Left cardiac atrium (tissue), 4 donors: Measurements from ENCODE around the gene HAUS7. TPM values are rescaled to one million over a fixed set of nuclear protein-coding genes. Genes with fewer than 3 reads are reported as not detected.

ENCODE experiments used
- ATAC-seq, 2 donors: fragments of 200-7000 bp; cut with Tn5 transposase; one replicate each; pipeline ENCODE4 v1.9.1; 2020; ENCODE audit warnings: mild to moderate bottlenecking in 2 of 2, moderate library complexity in 2 of 2
- DNase-seq: peaks from one replicate; pipeline ENCODE4 v3.0.0-alpha.2; 2020
- intact Hi-C, 2 donors: fragments of 100-400 bp; cut with DNase I; formaldehyde crosslinking; loops; one replicate each; pipeline versions ENCODE4 v1.14.1 to v1.15.1; 2022 to 2023
- long read RNA-seq: library from polyadenylated mRNA; unstranded; transcript quantifications from one replicate; pipeline ENCODE4 v2.0.0, GENCODE V29; 2021
- total RNA-seq, 2 donors: library from RNA; stranded (reverse); fragmentation: NEBNext Ultra II Directional; extraction: Animal tissue kit (Norgen Biotek cat#: 25700); gene quantifications; one replicate each; pipeline ENCODE4 v1.2.1, GENCODE V29; 2021
- donor health status: DM: no; HTN: yes; CAD: no.
- donor health status: DM: no; HTN: yes; CAD: no; lungs with severe emphysema.
- donor health status: DM: yes; HTN: yes; CAD: no.
- donor health status: Dilated cardiomyopathy.

The HAUS7 gene
- total RNA-seq, result 10 to 100 TPM; 15.8 to 22.2 TPM
- long read RNA-seq, transcript HAUS7-202 (10 exons, 1,363 nt), result major isoform, 24 of 24 reads
- long read RNA-seq, partial matches to known transcripts, result 0 of 24 reads
- long read RNA-seq, other reads (novel, unspliced or antisense), result 0 of 24 reads

DNA sequence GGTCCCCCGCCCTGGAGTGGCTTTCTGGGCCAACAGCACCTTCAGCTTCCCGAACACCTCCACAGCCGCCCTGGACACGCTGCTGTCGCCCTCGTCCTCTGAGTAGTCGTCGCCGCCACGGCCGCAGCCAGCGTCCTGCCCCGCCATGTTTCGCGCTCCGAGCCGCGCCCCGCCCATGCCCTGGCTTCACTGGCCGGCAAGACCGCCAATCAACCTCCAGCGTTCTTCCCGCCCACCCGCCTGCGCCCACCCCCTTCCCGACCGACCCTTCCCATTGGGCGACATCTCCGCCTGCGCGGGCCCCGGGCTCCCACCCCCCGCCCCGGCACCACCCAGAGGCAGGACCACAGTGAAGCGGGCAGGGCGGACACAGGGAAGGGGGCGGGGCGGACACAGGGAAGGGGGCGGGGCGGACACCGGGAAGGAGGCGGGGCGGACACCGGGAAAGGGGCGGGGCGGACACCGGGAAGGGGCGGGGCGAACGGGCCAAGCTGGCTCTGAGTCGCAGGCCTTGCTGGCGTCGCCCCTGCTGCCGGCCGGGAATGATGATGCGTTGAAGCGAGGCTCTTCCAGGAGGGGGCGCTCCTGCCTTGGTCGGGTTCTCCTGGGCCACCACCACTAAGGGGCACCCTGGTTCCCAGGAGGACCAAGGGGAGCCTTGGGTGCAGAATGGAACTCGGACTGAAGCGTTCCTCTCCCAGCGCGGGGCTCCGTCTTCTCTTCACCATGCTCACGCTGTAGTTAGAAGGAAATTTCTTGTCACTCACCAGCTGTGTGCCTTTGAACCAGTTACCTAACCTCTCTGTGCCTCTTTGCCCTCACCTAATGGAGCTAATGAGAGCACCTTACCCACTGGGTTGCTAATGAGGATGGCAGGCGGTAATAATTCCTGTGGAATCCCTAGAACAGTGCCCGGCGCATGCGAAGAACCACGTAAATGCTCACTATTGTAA, at the start of gene HAUS7:
Gene HAUS7, minus strand, starts transcription at position 166 of the 953 bp plus-strand sequence. Its CDS starts 19 bp downstream, at position 147.
- intact Hi-C loops, result loop anchor here in 1 of 2 donors (5.0 kb wide), 1 partner anchor 37 kb away; no protein-coding TSS in a partner anchor
- peak; percentile 87 for DNase-seq
- peak; percentile 89 to 92 for ATAC-seq

DNA sequence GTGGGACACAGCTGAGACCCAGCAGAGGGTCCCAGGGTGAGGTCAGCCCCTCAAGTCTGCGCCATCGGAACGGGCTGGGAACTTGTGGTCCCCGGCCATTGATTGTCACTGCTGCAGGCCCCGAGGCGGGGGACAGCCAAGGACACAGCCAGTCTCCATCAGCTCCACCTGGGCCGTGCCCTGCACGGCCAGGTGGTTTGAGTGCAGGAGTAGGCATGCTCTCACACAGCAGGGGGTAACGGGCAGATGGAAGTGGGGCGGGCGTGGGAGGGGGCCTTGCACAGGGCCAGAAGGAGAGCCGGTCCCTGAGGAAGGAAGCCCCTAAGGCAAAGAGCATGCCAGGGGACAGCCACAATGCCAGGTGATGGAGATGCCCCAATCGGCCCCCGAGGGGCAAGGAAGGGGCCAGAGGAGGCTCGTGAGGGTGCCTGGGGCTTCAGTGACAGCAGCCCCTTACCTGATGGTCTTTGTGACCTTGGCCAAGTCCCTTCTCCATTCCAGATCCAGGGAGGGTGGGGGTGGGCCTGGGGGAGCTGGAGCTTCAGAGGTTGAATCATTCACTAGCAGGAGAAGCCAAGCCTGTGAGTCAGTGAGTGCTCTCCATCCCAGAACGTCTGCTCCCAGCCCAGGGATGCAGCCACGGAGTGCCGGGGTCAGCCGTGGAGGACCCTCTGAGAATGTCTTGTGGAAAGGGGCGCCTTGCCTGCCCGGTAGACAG, 49.4 kb upstream of the HAUS7 start:
- intact Hi-C loops, result no loop called here
- ATAC-seq (peak in 1 of 2 donors; percentile 43), DNase-seq (no peak)

- intact Hi-C loops, result no loop called here
- DNase-seq (no peak), ATAC-seq (no peak)
These were observed 47.8 kb upstream of the HAUS7 start for GRCh38 chrX:153517946-153518834.

DNA sequence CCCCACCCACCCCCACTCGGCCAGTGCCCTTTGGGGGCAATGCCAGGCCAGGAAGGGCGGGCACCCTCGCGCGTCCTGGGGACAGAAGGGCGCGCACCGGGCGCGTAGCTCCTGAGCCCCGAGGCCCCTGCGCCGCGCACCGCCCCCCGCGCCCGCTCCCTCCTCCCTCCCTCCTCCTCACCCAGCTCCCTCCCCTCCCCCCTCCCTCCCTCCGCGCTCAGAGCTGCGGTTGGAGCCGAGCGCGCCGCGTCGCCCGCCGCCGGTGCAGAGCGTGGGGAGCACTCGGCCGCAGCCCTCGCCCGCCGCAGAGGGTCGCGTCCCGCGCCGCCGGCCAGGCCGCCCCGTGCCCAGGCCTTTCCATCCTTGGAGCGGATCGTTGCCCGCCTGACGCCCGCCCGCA, 47.0 kb upstream of the HAUS7 start, which contains the start of gene ATP2B3:
Gene ATP2B3, plus strand, starts transcription at position 220 of the 400 bp plus-strand sequence. CDS start 18,606 bp downstream, outside the sequence.
- DNase-seq, result no peak
- ATAC-seq, result no peak
- intact Hi-C loops, result no loop called here

GRCh38 chrX:153516073-153516472, 45.7 kb upstream of the HAUS7 start:
- ATAC-seq (no peak), DNase-seq (no peak)
- intact Hi-C loops, result no loop called here

DNA sequence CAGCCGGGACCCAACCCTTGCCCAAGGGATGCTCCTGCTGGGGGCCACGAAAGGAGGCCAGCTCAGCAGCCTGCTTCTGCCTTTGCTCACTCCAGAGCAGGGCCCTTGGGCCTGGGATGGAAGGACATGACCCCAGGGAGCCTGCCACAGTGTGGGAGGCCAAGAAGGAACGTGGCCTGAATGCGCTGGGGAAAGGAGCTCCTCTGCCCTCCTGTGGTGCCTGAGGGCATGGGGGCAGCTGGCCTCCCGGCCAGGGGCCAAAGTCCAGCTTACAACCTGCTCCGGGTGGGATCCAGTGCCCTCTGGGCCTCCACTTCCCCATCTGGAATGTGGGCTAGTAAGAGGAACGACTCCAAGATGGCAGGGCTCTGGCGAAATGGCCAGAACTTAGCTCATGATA, 45.1 kb upstream of the HAUS7 start:
- DNase-seq (no peak), ATAC-seq (no peak)
- intact Hi-C loops, result no loop called here

- intact Hi-C loops, result no loop called here
- DNase-seq, result no peak
- ATAC-seq, result no peak
These were observed 43.9 kb upstream of the HAUS7 start for GRCh38 chrX:153514259-153514658.

- no peak for DNase-seq
- no peak for ATAC-seq
- intact Hi-C loops, result no loop called here
These were observed 42.9 kb upstream of the HAUS7 start for GRCh38 chrX:153513265-153513664.

DNA sequence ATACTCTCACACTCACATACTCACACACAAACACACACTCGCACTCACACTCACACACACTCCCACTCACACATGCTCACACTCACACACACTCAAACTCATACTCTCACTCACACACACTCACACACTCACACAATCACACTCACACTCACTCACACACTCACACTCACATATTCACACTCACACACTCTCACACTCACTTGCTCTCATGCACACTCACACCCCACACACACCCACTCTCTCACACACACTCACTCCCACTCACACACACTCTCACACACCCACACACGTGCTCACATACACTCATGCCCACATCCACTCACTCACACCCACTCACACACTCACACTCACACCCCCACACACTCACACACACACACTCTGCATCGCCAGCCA, 42.1 kb upstream of the HAUS7 start:
- ATAC-seq (no peak), DNase-seq (no peak)
- intact Hi-C loops, result no loop called here

GRCh38 chrX:153511784-153512500, 41.6 kb upstream of the HAUS7 start:
- DNase-seq (no peak), ATAC-seq (peak in 1 of 2 donors; percentile 1)
- intact Hi-C loops, result no loop called here

- DNase-seq (no peak), ATAC-seq (peak in 1 of 2 donors; percentile 1)
- intact Hi-C loops, result no loop called here
These were observed 40.0 kb upstream of the HAUS7 start for GRCh38 chrX:153510383-153510782.

DNA sequence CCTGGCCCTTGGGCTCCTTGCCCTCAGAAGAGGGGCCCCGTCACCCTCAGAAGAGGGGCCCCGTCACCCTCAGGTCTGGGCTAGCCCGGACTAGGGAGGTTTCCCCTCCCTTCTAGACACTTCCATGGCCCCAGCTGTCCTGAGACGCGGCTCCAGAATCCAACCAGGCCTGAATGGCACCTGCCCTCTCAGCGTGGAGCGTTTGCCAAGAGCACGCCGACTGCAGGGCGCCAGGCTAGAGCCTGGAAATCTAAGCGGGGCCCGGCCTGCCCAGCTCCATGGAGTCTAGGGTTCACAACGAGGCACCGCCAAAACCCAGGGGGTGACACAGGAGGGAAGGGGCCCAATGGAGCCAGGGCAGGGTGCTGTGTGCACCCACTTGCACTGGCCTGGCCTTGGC, 39.2 kb upstream of the HAUS7 start:
- no peak for ATAC-seq
- no peak for DNase-seq
- intact Hi-C loops, result loop anchor here in 1 of 2 donors (5.0 kb wide), 2 partner anchors 37 to 477 kb away; partner anchors contain the start of gene HAUS7

GRCh38 chrX:153507484-153508178, 37.3 kb upstream of the HAUS7 start:
- intact Hi-C loops, result loop anchor here in 1 of 2 donors (5.0 kb wide), 2 partner anchors 35 to 475 kb away; partner anchors contain the start of gene HAUS7
- DNase-seq (peak; percentile 86), ATAC-seq (peak; percentile 56 to 86)

DNA sequence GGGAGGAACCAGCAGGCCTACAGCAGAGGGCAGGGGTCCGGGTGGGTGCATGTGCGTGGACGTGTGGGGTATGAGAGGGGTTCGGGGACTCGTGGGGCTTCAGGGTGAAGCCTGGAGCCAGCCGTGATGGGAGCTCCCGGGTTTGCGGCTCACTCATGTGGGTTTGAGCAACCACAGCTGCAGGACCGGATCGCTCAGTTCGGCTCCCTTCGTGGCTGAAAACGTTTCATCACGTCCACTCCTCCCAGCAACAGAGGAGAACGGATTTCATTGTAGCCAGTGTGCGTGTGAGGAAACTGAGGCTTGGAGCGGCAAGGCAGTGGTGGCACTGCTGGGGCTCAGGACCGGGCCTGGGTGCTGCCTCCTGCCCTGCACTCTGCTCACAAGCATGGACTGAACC, 35.0 kb upstream of the HAUS7 start:
- intact Hi-C loops, result loop anchor here in 1 of 2 donors (5.0 kb wide), 2 partner anchors 33 to 473 kb away; partner anchors contain the start of gene HAUS7
- DNase-seq (no peak), ATAC-seq (no peak)

DNA sequence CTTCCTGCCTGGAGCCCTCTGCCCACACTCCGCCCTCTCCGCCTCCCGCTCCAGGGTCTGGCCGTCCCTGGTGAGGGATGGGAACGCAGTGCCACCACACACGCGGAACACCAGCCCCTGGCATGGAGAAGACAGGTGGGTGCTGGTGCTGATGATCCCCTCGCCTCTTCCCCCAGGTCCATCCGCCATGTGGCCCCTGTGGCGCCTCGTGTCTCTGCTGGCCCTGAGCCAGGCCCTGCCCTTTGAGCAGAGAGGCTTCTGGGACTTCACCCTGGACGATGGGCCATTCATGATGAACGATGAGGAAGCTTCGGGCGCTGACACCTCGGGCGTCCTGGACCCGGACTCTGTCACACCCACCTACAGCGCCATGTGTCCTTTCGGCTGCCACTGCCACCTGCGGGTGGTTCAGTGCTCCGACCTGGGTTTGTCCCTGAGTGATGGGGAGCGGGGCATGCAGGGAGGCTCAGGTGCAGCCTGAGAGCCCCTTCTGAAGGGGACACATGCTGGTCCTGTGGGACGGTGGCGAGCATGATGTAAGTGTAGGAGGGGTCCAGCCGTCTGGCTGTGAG, 34.2 kb upstream of the HAUS7 start:
- intact Hi-C loops, result loop anchor here in 1 of 2 donors (5.0 kb wide), 2 partner anchors 32 to 472 kb away; partner anchors contain the start of gene HAUS7
- DNase-seq (no peak), ATAC-seq (no peak)

DNA sequence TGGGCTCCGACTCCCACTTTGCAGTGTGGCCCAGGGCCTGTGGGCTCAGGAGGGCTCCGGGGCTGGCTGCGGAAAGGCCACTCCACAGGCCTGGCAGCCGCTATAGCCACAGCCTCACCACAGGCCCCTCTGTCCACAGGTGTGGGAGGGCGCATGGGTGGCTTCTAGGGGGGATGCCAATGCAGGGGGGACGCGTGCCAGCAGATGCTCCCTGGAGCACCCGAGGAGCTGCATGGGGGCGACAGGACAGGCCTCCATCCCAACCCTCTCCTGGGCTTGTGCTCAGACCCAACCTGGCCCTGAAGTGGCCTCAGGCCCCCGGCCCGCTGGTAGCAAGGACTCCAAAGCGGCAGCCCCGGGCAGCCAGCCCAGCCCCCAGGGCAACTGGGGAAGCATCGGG, 32.4 kb upstream of the HAUS7 start:
- no peak for DNase-seq
- intact Hi-C loops, result no loop called here
- no peak for ATAC-seq

- ATAC-seq, result no peak
- intact Hi-C loops, result no loop called here
These were observed 31.8 kb upstream of the HAUS7 start for GRCh38 chrX:153502131-153502530.

More at GRCh38 chrX:153502131-153502530, 31.8 kb upstream of the HAUS7 start:
- DNase-seq, result no peak
